ENCODE data around the gene TMEM163.

GRCh38 chr2:134694411-134694810, 24.4 kb downstream of the TMEM163 start:
- TF ChIP-seq, protein P1, sequence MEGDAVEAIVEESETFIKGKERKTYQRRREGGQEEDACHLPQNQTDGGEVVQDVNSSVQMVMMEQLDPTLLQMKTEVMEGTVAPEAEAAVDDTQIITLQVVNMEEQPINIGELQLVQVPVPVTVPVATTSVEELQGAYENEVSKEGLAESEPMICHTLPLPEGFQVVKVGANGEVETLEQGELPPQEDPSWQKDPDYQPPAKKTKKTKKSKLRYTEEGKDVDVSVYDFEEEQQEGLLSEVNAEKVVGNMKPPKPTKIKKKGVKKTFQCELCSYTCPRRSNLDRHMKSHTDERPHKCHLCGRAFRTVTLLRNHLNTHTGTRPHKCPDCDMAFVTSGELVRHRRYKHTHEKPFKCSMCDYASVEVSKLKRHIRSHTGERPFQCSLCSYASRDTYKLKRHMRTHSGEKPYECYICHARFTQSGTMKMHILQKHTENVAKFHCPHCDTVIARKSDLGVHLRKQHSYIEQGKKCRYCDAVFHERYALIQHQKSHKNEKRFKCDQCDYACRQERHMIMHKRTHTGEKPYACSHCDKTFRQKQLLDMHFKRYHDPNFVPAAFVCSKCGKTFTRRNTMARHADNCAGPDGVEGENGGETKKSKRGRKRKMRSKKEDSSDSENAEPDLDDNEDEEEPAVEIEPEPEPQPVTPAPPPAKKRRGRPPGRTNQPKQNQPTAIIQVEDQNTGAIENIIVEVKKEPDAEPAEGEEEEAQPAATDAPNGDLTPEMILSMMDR (IDR thresholded peaks at IDR 0.05; ENCODE audit: insufficient read depth, low read depth, low read length): no peak
- no peak for TF ChIP-seq EZH2 (IDR thresholded peaks at IDR 0.05; ENCODE audit: insufficient read depth, low read length)

Measured in astrocyte (in vitro differentiated cells and primary cell).